ENCODE measurements around the gene PAGR1.

DNA sequence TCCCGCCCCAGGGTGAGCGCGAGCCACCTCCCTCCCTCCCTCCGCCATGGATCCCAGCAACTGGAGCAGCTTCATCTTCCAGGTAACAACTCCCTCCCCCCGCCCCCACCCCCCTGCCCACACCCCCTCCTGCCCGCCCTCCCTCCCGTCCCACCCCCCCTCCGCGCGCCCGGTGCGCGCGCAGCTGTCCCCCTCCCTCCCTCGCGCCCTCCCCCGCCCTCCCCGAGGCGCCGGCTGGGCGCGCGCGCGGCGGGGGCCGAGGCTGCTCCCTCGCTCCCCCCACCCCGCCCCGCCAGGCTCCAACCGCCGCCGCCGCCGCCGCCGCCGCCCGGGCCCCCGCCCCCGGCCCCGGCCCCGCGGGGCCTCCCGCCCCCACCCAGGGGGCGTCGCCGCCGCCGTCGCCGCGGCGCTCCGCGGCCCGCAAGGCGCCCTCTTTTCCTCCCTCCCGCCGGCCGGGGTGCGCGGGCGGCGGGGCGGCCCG, 9.8 kb upstream of the PAGR1 start, which contains the start of gene MAZ:
- no peak for TF ChIP-seq POLR2A (IDR thresholded peaks at IDR 0.05)
- TF ChIP-seq, protein P1, sequence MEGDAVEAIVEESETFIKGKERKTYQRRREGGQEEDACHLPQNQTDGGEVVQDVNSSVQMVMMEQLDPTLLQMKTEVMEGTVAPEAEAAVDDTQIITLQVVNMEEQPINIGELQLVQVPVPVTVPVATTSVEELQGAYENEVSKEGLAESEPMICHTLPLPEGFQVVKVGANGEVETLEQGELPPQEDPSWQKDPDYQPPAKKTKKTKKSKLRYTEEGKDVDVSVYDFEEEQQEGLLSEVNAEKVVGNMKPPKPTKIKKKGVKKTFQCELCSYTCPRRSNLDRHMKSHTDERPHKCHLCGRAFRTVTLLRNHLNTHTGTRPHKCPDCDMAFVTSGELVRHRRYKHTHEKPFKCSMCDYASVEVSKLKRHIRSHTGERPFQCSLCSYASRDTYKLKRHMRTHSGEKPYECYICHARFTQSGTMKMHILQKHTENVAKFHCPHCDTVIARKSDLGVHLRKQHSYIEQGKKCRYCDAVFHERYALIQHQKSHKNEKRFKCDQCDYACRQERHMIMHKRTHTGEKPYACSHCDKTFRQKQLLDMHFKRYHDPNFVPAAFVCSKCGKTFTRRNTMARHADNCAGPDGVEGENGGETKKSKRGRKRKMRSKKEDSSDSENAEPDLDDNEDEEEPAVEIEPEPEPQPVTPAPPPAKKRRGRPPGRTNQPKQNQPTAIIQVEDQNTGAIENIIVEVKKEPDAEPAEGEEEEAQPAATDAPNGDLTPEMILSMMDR (IDR thresholded peaks at IDR 0.05): no peak

Measured in lower leg skin (tissue), 3 donors.